Ureter (tissue), 1 donor: ENCODE measurements around the gene HOXA1. TPM values are rescaled to one million over a fixed set of nuclear protein-coding genes. Genes with fewer than 3 reads are reported as not detected.

Experiments
- DNase-seq: peaks from one replicate; pipeline ENCODE4 v3.0.0-alpha.2; 2020; ENCODE audit warnings: low spot score
- total RNA-seq: library from RNA; stranded (reverse); gene quantifications from one replicate; pipeline ENCODE4 v1.2.4, GENCODE V29; 2023
- donor health status: DM: yes; HTN: yes; CAD: no.

HOXA1 gene
- total RNA-seq = 18.8 TPM

DNA sequence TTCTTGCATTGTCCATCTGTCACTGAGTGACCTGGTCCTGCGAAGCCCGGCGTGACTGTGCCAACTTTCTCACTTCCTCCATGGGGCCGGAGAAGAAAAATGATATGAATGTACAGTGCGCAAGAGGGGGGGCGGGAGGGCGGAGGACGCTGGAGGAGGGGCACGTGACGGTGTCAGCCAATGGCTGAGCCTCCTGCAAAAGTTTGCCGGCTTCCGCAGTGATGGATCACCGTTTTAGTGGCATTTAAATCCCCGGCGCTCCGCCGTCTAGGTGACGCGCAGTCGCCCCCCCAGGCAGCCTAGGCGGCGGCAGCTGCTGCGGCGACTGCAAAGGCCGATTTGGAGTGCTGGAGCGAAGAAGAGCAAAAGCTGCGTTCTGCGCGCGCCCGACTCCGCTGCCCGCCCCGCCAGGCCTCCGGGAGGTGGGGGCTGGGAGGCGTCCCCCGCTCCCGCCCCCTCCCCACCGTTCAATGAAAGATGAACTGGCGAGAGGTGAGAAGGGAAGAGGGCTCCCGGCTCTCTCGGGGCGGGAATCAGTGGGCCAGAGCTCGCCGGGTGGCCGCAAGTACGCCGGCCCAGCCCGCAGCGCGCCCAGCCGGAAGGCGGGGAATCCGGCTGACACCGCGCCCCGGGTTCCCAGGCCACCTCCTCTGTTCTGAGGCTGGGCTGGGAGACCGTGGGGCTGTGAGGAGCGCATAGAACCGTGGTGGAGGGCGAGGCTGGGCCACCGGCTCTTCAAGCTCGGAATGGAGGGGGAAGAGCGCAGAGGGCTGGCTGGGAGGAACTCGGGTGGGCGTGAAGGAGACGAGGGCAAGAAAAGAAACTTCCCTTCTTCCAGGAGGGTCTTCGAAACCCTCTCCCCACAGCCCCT, at the start of gene HOXA1:
HOXA1 (minus strand) TSS at position 104 of the 871 bp plus-strand sequence; CDS start at position 16, 88 bp downstream.
- peak; percentile 92 for DNase-seq

DNA sequence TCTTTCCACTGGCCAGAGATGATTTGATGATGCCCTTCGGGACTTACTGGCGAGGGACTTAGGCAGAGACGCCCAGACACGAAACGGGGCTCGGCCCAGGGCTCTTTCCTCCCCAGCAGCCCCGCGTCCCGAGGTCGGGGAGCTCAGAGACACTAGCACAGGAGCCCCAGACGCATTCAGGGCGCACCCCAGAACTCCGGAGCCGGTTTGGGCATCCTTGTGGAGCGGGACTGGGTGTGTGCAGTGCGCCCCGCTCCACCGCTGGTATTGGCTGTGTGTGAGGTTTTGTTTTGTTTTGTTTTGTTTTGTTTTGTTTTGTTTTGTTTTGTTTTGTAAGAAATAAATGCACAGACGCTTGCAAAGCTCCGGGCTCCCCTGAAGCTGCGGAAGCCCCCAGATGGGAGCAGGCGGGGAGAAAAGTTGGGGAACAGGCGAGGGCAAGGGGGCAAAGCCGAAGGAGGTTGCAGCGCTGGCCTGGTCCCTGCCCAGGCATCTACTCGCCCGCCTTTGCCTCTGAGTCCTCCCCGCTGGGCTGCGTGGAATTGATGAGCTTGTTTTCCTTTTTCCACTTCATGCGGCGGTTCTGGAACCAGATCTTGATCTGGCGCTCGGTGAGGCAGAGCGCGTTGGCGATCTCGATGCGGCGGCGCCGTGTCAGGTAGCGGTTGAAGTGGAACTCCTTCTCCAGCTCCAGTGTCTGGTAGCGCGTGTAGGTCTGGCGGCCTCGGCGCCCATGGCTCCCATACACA, 49.5 kb upstream of the HOXA1 start:
- DNase-seq = no peak

DNA sequence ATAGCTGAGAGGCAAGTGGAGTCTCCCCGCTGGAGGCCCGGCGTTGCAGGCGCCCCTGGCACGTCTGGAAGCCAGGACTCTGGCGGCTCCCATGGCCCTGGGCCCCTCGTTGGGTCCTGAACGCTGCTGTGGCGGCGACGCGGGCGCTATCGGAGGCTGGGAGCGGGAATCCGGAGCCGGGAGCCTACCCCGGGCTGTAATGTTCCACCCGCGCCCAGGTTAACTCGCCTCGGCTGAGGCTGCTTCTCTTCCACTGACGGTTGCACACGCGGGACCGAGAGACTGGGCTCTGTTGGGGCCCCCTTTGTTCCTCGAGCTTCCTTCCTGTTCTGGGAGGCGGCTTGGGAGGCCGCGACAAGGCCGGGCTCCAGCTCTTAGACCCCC, 49.0 kb upstream of the HOXA1 start:
- peak; percentile 43 for DNase-seq

DNA sequence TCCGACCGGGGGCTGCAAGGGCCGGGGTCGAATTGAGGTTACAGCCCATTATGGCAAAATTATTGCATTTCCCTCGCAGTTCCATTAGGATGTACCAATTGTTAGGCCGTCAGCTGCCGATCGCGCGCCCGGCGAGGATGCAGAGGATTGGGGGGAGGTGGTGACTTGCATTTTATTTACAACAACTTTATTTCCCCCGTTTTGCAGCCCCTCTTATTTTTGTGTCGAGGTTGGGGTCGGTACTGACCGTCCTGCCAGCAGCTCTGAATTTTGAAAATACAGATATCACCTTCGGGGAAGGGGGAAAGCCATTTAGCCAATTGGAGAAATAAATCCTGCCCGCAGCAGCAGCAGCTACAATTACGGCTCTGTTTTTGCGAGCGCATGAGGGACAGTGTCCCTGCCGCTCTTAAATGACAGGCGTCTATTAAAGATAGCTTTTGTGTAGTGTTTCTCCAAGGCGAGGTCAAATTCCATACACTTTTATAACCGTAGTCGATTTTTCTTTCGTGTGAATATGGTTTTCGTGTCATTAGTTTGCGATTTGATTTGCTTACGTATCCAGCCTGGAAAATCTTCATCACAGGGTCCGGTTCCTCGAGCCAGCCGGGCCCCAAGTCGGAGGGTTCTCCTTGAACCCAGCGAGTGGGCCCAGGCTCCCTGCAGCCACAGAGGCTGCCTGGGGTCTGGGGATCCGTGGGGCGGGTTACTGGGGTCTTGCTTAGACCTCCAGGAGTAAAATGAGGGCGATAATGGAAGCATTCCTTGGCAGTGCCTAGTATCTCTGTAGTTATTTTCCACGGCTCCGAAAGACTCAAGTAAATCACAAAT, 48.4 kb upstream of the HOXA1 start:
- DNase-seq = no peak

DNA sequence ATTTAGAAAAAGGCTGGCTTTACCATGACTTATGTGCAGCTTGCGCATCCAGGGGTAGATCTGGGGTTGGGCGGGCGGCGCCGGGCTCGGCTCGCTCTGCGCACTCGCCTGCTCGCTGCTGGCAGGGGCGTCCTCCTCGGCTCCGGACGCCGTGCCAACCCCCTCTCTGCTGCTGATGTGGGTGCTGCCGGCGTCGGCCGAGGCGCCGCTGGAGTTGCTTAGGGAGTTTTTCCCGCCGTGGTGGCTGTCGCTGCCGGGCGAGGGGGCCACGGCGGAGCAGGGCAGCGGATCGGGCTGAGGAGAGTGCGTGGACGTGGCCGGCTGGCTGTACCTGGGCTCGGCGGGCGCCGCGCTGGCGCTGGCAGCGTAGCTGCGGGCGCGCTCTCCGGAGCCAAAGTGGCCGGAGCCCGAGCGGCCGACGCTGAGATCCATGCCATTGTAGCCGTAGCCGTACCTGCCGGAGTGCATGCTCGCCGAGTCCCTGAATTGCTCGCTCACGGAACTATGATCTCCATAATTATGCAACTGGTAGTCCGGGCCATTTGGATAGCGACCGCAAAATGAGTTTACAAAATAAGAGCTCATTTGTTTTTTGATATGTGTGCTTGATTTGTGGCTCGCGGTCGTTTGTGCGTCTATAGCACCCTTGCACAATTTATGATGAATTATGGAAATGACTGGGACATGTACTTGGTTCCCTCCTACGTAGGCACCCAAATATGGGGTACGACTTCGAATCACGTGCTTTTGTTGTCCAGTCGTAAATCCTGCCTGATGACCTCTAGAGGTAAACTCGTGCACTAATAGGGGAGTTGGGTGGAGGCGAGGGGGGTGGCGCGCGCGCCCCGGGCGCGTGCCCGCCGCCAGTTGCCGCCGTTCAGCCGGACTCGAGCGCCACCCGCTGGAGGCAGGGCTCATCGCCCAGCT, 47.5 kb upstream of the HOXA1 start, which contains the start of gene HOXA5:
HOXA5 (minus strand) TSS at position 659 of the 927 bp plus-strand sequence; CDS start at position 585, 74 bp downstream.
- peak; percentile 86 for DNase-seq

DNA sequence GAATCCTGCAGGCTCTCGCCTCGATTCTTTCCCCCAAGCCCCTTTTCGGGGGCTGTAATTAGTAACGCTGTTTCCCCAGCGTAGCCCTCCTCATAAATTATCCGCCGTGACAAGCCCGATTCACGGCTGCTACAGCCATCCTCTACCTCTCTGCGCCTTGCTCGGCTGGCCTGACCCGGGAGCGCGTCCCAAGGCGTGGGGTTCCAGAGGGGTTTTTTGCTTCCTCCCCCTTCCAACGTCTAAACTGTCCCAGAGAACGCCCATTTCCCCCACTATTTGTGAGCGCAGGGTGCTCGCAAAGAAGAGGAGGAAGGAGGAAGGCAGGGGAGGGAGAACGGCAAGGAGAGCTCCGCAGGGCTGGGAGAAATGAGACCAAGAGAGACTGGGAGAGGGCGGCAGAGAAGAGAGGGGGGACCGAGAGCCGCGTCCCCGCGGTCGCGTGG, 46.8 kb upstream of the HOXA1 start:
- peak; percentile 42 for DNase-seq

DNA sequence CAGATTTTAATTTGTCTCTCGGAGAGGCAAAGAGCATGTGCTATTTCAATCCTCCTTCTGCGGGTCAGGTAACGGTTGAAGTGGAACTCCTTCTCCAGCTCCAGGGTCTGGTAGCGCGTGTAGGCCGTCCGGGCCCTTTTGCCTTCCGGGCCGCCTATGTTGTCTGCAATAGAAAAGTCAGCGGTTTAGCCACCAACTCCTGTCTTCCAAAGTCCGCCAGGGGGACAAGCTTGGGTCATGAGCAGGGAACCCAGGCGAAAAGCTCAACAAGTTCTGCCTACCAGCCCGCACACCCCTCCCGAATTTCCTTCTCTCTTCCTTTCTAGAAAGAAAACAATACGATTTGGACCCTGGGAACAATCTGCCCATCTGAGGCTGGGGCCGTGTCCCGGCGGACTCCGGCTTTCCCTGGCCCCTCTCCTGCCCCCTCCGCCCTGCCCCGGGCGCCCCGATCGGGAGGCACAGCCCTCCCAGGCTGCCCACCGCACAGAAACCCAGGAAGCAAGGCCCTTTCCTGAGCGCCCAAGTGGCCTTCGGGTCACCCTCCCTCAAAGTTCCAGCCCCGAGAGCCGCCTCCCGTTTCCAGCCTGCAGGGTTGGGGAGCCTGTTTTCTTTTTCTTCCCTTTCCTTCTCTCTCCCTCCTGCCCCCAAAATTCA, 46.3 kb upstream of the HOXA1 start:
- peak; percentile 46 for DNase-seq

DNA sequence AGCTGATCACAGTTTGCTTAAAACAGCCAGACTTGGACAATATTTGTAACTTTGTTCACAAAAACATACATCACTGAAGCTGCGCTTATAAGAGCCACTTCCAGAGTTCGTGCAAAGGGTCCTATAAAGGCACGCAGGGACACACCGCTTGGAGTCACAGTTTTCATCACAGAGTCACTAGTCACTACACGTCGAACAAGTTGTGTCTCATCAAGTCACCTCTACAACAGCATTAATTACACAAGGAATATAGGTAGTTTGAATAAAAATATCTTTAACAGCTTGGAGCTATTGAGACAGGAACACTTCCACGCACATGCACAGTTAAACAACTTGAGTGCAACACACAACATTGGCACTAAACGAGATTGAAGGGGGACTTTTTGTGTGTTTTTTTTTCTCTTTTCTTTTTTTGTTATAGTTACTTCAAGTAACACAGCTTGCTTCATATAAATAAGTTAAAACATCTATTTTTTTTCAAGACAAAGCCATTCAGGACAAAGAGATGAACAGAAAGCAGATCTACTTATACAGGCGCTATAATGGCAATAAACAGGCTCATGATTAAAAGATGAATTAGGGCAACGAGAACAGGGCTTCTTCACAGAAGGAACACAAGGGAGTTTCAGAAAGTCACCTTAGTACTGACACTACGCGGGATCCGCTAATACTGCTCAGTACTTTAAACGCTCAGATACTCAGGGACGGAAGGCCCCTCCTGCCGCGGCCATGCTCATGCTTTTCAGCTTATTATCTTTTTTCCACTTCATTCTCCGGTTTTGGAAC, 45.5 kb upstream of the HOXA1 start:
- DNase-seq = no peak

DNA sequence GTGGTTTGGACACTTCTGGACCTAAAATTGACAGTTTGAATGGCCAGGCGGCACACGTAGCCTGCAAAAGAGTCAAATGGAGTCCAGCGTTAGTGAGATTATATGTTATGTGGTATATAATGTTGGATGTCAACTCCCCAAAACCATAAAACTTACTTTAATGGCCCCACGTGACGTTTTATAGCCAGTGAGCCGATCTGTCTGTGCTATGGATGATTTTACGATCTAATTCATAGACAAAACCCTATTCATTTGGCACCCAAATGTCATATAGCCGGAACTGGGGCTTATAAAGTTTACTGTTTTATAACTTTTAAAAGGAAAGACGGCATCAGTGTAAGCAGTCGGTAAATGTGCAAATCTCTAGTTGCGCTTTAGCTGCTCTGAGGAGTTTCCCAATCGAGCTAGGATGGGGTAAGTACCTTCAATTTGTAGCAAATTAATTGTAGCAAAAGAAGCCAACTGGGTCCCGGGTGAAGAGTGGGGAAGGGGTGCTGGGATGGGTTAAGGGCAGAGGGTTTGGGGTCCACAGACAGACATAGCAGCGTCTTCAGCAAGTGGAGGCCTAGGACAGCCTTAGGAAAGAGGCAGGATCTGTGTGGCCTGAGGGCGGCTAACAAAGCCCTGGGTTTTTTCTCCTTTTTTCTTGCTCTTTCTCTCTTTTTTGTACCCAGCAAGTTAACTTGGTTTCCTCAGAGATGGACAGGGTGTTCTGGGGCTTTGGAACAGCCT, 44.5 kb upstream of the HOXA1 start:
- no peak for DNase-seq

DNA sequence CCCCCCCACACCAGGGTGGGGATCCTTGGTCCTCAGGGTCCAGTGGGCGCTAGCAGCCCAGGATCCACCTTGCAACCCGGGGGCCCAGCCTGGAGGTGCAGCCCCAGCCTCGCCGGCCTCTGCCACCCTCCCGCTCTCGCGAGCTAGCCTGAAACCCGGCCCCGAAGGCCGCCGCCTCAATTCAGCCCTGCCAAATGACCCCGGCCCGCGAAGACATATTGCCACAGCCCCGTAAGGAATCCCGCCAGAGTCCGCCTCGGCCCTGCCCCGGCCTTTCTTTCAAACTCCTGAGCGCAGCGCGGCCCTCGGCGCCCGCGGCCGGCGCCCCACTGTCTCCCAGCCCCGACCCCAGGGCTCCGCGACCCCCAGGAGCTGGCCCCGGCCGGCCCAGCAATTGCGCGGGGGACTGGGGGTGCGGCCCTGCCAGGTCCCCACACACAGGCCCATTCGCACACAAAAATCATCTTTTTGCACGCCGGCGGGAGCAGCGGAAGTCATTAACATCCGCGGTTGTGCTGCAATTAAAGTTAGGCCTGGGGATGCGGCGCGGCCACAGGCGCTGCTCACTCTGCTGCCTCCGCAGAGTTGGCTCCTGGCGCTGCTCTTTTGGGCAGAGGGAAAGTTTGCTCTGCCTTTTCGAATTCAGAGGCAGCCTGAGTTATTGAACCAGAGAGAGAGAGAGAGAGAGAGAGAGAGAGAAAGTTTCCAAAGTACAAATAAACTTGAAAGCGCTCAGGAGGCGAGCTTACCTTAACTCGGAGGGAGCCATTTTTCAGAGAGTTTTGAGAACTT, 43.7 kb upstream of the HOXA1 start:
- DNase-seq = no peak

DNA sequence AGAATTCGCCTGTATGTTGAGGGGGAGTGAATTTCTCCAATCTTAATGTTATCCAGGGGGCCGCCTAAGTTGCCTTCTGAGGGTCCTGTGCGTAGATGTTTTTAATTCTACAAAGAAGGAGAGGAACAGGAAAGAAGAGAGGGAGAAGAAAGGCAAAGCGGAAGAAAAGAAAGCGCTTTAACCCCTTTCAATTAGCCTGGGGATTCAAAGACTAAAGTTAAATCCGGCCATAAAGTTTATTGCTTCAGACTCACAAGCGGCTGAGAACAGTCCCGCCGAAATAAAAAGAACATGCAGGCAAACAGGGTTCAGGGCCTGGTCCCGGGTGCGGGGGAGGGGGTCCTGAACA, 43.2 kb upstream of the HOXA1 start:
- no peak for DNase-seq

DNA sequence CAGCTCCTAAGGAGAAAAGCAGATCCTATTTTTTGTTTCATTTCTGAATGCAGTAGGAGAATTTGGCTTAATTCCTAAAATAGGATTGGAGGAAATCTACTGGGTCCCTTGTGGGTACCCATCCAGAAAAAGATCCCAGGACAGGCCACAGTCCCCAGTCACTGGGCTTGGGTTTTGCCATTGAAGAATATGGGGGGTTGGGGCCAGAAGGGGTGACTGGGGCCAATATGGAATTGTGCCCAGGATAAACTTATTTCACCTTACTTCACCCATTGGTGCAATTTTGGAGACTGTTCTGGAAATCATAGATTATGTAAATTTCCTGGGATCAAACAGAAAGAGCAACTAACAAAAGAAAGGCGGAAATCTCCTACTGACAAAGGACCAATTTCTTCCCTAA, 42.7 kb upstream of the HOXA1 start:
- DNase-seq = no peak

DNA sequence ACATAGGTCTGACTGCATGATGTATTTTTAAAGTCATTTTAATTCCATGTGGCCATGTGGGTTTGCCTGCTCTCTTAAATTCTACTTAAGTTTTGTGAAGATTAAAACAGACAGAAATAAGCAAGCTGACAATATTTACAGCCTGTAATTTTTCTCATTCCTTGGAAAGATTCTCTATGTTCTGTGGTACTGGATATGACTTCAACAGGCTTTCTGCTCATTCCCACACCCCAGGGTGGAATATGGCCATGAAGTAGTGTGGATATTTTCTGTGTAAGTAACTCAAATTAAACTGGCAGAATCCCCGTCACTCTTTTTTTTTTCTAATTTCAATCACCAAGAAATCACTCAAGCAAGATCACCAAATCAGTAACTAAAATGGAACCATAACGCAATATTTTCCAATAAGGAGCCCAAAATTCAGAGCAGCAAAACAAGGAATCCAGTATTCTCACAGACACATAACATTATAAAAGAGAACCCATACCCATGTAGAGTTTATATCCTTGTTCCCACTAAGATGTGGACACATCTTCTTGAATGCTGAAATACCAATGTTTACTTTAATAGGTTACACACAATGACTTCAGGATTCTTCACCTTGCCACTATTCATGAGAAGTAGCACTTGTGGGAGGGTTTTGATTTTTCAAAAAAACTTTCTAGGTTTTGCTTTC, 42.0 kb upstream of the HOXA1 start:
- DNase-seq = no peak

DNA sequence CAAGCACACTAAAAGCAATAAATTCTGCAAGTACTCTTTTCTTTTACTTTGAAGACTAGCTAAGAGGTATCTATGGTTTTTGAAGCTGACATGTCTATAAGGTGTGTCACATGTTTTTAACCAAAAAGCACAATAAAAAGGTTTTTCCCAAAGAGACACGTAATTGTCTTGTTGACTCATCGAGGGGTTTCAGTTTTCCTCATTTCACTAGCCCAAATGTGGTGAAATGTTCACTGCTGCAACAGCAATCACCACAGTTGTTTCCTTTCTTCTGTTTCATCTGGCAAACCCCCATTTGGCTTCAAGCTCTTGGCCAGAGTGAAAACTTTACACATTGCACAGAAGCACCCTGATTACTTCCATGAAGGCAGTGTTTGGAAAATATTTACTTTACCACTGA, 38.6 kb upstream of the HOXA1 start:
- no peak for DNase-seq

DNA sequence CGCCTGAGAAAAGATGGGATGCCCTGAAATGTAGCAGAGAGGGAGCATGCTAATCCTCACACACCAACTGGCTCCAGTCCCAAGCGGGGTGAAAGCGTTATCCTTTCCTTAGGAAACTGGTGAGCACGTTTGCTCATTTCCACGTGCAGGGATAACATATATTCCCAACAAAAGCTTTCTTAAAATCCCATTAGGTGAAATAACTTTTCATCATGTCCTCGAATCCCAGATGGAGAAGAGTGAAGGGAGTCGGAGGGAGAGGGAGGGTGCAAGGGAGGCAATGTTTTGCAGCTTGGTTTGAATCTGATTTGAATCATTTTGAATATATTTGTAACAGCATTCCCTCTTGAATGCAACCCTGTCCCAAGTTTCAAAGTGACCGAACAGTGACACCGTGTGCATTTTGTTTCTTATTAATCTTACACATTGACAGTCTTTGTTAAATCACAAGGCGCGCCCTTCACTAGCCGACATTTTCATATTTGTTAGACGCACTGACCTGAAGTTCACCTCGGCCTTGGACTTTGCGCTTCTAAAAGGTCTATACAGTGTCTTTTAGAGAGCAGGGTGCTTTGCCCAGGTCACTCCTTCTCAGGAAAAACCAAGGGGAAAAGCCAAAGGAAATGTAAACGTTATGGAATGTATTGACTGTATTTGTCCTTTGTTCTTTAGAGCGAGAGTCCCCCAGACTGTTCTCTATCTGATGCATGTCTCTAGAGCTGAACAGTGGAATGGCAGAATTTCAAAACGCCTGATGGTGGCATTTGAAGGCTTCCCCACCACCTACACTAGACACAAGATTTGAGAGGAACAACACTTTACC, 37.8 kb upstream of the HOXA1 start:
- no peak for DNase-seq

DNA sequence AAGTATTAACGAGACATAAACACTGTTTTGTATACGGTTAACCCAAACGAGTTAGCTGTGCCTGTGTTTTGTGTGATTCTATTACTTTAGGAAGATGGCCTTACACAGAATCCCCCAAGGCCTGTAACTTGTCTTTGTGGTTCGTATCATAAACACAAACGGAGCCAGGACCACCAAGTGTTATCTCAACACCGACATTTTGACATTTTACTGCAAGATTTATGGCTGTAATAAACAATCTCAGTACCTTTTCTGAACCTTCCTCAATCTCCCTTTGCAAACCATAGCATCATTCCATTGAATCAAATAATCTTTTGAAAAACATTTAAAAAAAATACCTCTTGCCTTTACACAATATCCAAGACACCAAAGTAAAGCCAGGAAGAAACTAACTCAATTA, 37.2 kb upstream of the HOXA1 start:
- DNase-seq = no peak

DNA sequence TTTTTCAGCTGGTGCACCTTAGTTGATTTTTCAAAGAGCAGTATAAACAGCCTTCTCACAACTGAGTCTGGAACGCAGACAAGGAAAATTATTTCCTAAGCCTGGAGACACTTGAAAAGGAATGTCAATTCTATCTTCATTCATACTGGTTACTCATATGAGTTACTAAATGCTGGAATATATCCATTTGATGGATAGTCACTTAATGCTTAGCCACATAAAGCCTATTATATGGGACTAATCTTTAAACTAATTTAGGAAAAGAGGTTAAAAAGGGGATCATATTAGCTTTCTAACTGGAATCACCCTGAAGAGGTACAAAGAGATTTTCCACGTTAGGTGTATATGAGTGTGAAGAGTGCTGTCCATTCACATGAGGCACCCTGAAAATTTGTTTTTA, 36.4 kb upstream of the HOXA1 start:
- no peak for DNase-seq
